Measurements from ENCODE around the gene PDZRN3. TPM values are rescaled to one million over a fixed set of nuclear protein-coding genes. Genes with fewer than 3 reads are reported as not detected.

The PDZRN3 gene
- total RNA-seq, 1 experiment from 2014 or later = not detected

GRCh38 chr3:73586190-73586589, 38.6 kb downstream of the PDZRN3 start:
- no peak for TF ChIP-seq CTCF (IDR thresholded peaks at IDR 0.05; ENCODE audit: unreplicated experiment)
- CTCF ChIA-PET = no interaction called here
- H3K36me3 Mint-ChIP-seq (ENCODE audit: insufficient read depth, unreplicated experiment) = no peaks in the 10 kb centered on the region
- no peak for DNase-seq
- no peak overlapping the region for H3K4me3 Mint-ChIP-seq (ENCODE audit: low read depth, unreplicated experiment)
- no TSS peak for BruUV-seq (replicated peaks)
- intact Hi-C loops (cut with micrococcal nuclease; ENCODE audit: unreplicated experiment) = no loop called here
- H3K4me1 Mint-ChIP-seq (ENCODE audit: low read depth, unreplicated experiment) = no peaks in the 10 kb centered on the region
- H3K27ac Mint-ChIP-seq (ENCODE audit: unreplicated experiment) = no peak overlapping the region
- H3K9me3 Mint-ChIP-seq (ENCODE audit: low read depth, unreplicated experiment) = no peaks in the 10 kb centered on the region
- H3K27me3 Mint-ChIP-seq (ENCODE audit: unreplicated experiment) = no peaks in the 10 kb centered on the region

- no peak for DNase-seq
- CTCF ChIA-PET = no interaction called here
- H3K36me3 Mint-ChIP-seq (ENCODE audit: insufficient read depth, unreplicated experiment) = no peaks in the 10 kb centered on the region
- no peak for TF ChIP-seq CTCF (IDR thresholded peaks at IDR 0.05; ENCODE audit: unreplicated experiment)
- no peaks in the 10 kb centered on the region for H3K27me3 Mint-ChIP-seq (ENCODE audit: unreplicated experiment)
- BruUV-seq (replicated peaks) = no TSS peak
- H3K4me1 Mint-ChIP-seq (ENCODE audit: low read depth, unreplicated experiment) = no peaks in the 10 kb centered on the region
- no peak overlapping the region for H3K27ac Mint-ChIP-seq (ENCODE audit: unreplicated experiment)
- H3K9me3 Mint-ChIP-seq (ENCODE audit: low read depth, unreplicated experiment) = no peaks in the 10 kb centered on the region
- no peak overlapping the region for H3K4me3 Mint-ChIP-seq (ENCODE audit: low read depth, unreplicated experiment)
- intact Hi-C loops (cut with micrococcal nuclease; ENCODE audit: unreplicated experiment) = no loop called here
Observed at GRCh38 chr3:73584873-73585272, 39.9 kb downstream of the PDZRN3 start.

- intact Hi-C loops (cut with micrococcal nuclease; ENCODE audit: unreplicated experiment) = no loop called here
- Mint-ChIP-seq H3K27me3 (ENCODE audit: unreplicated experiment) (no peaks in the 10 kb centered on the region), H3K36me3 (ENCODE audit: insufficient read depth, unreplicated experiment) (no peaks in the 10 kb centered on the region), H3K9me3 (ENCODE audit: low read depth, unreplicated experiment) (no peaks in the 10 kb centered on the region), H3K4me1 (ENCODE audit: low read depth, unreplicated experiment) (no peaks in the 10 kb centered on the region), H3K4me3 (ENCODE audit: low read depth, unreplicated experiment) (no peak overlapping the region), H3K27ac (ENCODE audit: unreplicated experiment) (no peak overlapping the region)
- no peak for TF ChIP-seq CTCF (IDR thresholded peaks at IDR 0.05; ENCODE audit: unreplicated experiment)
- no peak for DNase-seq
- BruUV-seq (replicated peaks) = no TSS peak
- CTCF ChIA-PET = no interaction called here
Observed at GRCh38 chr3:73582535-73582934, 42.2 kb downstream of the PDZRN3 start.

- Mint-ChIP-seq H3K36me3 (ENCODE audit: insufficient read depth, unreplicated experiment) (no peaks in the 10 kb centered on the region), H3K4me1 (ENCODE audit: low read depth, unreplicated experiment) (no peaks in the 10 kb centered on the region), H3K4me3 (ENCODE audit: low read depth, unreplicated experiment) (no peak overlapping the region), H3K27ac (ENCODE audit: unreplicated experiment) (no peak overlapping the region), H3K27me3 (ENCODE audit: unreplicated experiment) (no peaks in the 10 kb centered on the region), H3K9me3 (ENCODE audit: low read depth, unreplicated experiment) (no peaks in the 10 kb centered on the region)
- CTCF ChIA-PET = no interaction called here
- no peak for DNase-seq
- no TSS peak for BruUV-seq (replicated peaks)
- intact Hi-C loops (cut with micrococcal nuclease; ENCODE audit: unreplicated experiment) = no loop called here
- no peak for TF ChIP-seq CTCF (IDR thresholded peaks at IDR 0.05; ENCODE audit: unreplicated experiment)
Observed at GRCh38 chr3:73581134-73581846, 43.5 kb downstream of the PDZRN3 start.
